Measurements from ENCODE around the gene AXIN1. TPM values are rescaled to one million over a fixed set of nuclear protein-coding genes. Genes with fewer than 3 reads are reported as not detected.

AXIN1 gene
- total and polyA plus RNA-seq, 9 of the 15 experiments (the other 6 are each of a cell fraction or from before 2014, with no cell fraction given), result 0.42 to 58.0 (median 25.9) TPM

- TF ChIP-seq CBFA2T3 (IDR thresholded peaks at IDR 0.05), result peak; percentile 96
- peak; percentile 72 for TF ChIP-seq CCNT2 (IDR thresholded peaks at IDR 0.05; ENCODE audit: borderline replicate concordance, extremely low read depth, insufficient read length, low read depth, low read length)
- peak; percentile 15; the same call in 1 of the 2 replicates for TF ChIP-seq ZNF766 (CRISPR knock-in tag; conservative IDR thresholded peaks at IDR 0.05)
- peak; percentile 82 for TF ChIP-seq MGA (IDR thresholded peaks at IDR 0.05)
- peak; percentile 50; the same call in 1 of the 2 replicates for TF ChIP-seq MBD2 (IDR thresholded peaks at IDR 0.05; ENCODE audit: borderline replicate concordance, low read depth)
- TF ChIP-seq HDAC6 (IDR thresholded peaks at IDR 0.05; ENCODE audit: low read depth, low read length), result no peak
- TF ChIP-seq ZBTB43 (CRISPR knock-in tag; IDR thresholded peaks at IDR 0.05), result no peak
- TF ChIP-seq SMARCE1 (IDR thresholded peaks at IDR 0.05), result peak; percentile 73; the same call in 1 of the 2 replicates
- 0 out of 2 replicates have a peak, but pooled peaks have one; percentile 20 for TF ChIP-seq SP1 (CRISPR knock-in tag; IDR thresholded peaks at IDR 0.05)
- TF ChIP-seq ZNF395 (CRISPR knock-in tag; IDR thresholded peaks at IDR 0.05), result peak; percentile 63; the same call in 1 of the 2 replicates
- TF ChIP-seq MAX (CRISPR knock-in tag; IDR thresholded peaks at IDR 0.05), result peak; percentile 88
- TF ChIP-seq HIVEP1 (CRISPR knock-in tag; IDR thresholded peaks at IDR 0.05), result no peak
Observed at GRCh38 chr16:324451-325334, 27.8 kb downstream of the AXIN1 start (continued).

Measured in K562 (cell line).